DMS153 treated with DMSO at 0.1 percent for 48 hours (cell line): Measurements from ENCODE around the gene PHACTR1.
"Not testable (repeated sequence)": the region's sequence is repeated elsewhere in the genome, so short reads cannot be mapped to it uniquely, and the experiment has no call there.

Source experiments
- DNase-seq: peaks from one replicate; lab custom pipeline; 2025; ENCODE audit not compliant: unreplicated experiment; lab: John Stamatoyannopoulos, UW

The PHACTR1 gene

GRCh38 chr6:13097454-13097853, 380.9 kb downstream of the PHACTR1 start:
- DNase-seq = no peak

- no peak for DNase-seq
Observed at GRCh38 chr6:13098006-13098405, 381.4 kb downstream of the PHACTR1 start.

DNA sequence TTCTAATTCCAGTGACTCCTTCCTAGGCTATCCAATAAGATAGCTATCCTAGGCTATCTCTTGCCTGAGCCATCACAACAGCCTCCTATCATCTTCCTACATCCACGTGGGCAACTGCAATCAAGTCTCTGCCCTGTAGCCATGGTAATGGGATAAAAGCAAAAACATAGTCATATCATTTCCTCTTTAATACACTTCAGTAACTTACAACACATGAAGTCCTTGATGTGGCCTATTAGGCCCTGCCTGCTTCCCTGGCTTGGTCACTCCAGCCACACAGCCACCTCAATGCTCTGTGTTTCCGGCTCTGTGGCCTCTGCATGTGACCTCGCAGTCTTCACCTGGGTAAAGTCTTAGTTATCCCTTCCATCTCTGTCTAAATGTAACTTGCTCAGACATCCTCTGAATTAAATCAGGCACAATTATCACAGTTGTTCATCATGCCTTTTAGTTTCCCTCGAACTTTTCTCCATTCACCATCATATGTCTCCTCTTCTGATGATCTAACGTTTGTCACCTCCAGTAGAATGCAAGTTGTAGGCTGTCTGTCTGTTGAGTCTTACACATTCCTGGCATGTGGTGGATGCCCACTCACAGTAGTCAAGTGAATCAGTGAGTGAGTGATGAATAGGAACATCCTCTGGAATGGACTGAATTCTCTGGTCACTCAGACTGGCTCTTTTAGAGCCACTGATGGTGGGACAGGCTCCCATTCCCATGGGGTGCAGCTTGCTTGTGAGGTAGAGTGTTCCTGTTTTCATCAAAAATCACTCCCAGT, 382.4 kb downstream of the PHACTR1 start:
- DNase-seq = no peak

- no peak for DNase-seq
Observed at GRCh38 chr6:13099771-13100170, 383.2 kb downstream of the PHACTR1 start.

GRCh38 chr6:13101409-13101808, 384.8 kb downstream of the PHACTR1 start:
- no peak for DNase-seq

DNA sequence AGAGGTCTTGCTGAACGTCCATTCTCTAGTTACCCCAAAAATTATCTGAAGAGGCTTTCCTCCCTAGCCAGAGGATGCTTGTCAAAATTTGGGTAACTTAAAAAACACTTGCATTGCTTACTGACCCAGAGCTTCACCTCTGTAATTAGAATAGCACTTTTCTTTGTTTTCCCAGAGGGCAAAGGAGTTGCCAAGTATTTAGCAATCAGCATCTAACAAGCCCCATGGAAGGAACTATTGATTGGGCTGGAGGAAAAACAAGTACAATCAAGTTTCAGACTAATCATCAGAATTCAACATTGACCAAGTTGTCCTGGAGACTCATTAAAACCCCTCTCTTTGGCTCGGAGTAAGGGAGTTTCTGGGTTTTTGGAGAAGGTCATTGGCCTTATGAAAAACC, 385.4 kb downstream of the PHACTR1 start:
- DNase-seq = no peak

- DNase-seq = no peak
Observed at GRCh38 chr6:13103169-13103568, 386.6 kb downstream of the PHACTR1 start.

GRCh38 chr6:13105139-13105538, 388.6 kb downstream of the PHACTR1 start:
- no peak for DNase-seq

GRCh38 chr6:13112921-13113320, 396.4 kb downstream of the PHACTR1 start:
- no peak for DNase-seq

DNA sequence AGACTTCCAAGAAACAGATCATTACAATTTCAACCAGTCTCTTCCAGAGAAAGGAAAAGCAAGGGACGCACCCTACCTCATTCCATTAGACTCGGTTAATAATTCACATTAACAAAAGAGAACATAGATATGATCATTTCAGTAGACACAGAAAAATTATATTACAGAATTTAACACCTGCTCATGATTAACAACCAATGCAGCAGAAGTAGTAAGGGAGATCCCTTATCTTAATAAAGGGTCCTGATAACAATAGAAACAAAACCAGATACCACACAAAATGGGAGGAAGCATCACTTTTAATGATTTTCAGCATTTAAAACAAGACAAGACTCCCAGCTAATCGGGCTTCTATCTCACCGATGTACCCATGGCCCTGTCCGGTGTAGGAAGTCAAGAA, 396.8 kb downstream of the PHACTR1 start:
- DNase-seq = no peak

GRCh38 chr6:13113981-13114593, 397.5 kb downstream of the PHACTR1 start:
- no peak for DNase-seq

DNA sequence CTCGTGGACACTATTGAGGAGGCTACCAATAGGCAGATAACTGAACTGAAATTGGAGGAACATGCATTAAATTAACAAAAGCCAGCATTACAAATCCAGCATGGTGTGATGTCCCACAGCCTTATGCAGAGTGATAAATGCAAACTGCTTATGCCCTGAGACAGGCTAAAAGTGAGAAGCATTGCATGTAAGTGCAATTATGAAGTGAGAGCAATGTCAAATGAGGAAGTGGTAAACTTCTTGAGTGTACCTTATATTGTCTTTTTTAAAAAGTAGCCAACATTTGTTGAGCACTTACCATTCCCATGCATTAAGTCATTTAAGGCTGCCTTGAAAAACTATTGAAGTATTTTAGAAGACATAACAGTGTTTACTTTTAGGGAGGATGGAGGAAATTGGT, 399.6 kb downstream of the PHACTR1 start:
- DNase-seq = no peak

- no peak for DNase-seq
Observed at GRCh38 chr6:13117570-13117969, 401.0 kb downstream of the PHACTR1 start.

DNA sequence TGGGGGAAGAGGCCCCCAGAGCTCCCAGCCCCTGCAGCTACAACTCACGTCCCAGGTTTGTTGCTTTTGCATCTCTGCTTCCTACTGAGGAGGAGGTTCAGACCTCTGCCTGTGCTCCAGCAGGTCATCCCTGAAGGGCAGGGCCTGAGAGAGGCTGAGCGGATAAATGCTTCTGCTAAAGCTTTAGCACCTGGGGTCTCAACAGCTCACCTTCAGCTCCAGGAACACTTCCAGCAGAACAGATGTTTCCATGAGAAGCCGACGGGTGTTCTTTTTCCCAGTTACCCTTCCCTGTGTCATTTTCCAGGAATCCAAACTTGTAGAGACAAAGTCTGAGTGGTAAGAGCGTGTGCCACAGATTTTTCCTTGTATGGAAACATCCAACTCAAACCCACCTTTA, 403.0 kb downstream of the PHACTR1 start:
- no peak for DNase-seq

DNA sequence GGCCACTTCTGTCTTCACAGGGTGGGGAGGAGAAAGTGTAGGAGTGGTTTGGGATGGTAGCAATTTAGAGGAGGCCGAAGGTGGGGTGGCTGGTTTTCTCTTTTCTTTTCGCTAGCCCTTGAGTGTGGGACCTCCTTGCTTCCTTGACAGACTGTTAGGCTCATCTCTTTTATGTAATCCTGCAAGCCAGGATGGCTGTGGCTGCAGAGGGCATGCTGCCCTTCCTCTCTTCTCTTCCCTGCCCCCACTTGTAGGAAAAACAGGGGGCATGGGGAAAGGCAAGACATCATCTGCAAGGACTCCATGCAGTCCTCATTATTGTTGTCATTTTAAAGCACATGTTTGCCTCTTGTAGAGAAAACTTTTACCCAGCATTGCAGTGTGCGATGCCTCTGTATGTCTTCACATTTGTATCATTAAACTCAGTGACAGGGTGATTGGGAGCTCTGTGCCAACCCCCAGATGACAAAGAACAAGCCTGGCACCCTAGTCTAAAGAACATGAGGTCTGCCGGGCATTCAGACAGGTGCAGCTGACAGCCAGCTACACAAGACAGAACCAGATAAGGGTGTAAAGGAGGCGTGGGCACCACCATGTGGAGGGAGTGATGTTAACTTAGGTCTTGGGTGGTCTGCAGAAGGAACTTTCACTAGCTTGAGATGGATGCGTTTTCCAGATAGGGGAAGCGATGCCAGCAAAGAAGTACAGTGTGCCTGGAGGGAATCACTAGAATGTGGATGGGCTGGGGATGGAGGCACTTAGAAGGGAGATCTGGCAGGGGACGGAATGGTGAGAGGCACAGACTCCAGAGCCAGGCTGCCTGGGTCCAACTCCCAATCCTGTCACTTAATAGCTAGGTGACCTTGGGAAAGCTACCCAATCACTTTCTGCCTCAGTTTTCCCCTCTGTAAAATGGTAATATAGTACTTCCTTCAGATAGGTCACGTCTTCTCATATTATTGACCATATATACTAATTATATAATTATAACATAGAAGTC, 404.2 kb downstream of the PHACTR1 start:
- DNase-seq = no peak

DNA sequence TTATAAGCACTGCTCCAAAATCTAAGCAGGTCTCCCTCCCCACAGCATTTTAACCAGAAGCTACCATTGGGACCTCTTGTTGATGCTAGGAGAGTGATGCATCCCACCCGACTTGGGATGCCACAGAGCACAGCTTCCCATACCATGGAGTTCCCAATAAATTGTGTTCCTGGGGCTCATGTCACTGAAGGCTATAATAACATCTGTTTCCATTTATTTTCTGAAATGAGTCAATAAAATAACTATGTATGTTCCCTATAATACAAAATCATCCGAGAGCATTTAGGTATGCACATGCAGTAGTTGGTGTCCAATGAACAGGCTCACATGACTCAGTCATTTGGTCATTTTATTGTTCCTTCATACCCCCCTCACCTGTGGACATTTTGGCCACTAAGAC, 407.6 kb downstream of the PHACTR1 start:
- DNase-seq = no peak

DNA sequence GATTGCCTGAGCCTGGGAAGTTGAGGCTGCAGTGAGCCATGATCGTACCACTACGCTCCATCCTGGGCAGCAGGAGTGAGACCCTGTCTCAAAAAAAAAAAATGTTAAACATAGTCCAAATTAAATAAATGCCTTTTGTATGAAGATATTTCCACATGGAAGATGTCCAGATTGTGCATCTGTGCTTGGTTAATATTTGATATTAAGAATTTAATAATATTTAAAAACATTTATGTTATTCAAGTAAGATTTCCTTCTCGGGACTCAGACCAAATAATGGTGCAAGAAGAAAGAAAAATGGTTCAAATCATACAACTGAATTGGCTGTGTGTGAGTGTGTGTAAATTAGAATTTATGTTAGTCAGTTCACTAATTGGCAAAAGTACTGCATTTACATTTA, 409.3 kb downstream of the PHACTR1 start:
- DNase-seq = no peak

GRCh38 chr6:13131935-13132661, 415.5 kb downstream of the PHACTR1 start:
- DNase-seq = no peak

DNA sequence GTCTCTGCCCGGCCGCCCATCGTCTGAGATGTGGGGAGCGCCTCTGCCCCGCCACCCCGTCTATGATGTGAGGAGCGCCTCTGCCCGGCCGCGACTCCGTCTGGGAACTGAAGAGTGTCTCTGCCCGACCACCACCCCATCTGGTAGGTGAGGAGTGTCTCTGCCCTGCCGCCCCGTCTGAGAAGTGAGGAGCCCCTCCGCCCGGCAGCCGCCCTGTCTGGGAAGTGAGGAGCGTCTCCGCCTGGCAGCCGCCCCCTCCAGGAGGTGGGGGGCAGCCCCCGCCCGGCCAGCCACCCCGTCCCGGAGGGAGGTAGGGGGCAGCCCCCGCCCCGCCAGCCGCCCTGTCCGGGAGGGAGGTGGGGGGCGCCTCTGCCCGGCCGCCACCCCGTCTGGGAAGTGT, 417.3 kb downstream of the PHACTR1 start:
- DNase-seq = not testable (repeated sequence)

DNA sequence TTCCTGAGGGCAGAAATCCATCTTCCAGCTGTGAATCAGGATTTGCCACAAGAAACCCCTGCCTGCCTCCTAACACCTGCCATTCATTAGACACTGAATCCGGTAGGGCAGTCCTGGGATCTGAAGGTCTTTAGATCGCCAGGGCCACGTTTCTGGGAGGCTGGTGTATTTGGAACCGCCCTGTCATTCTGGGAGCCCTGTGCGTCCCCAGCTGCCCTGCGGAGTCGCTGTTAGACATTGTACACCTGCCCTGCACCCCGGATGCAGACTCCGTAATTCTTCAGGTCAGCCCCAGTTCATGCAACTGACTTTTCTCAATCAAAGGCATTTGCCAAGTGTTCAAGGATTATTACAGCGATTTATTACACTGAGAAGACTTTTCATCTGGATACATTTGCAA, 418.6 kb downstream of the PHACTR1 start:
- no peak for DNase-seq

GRCh38 chr6:13139119-13139518, 422.6 kb downstream of the PHACTR1 start:
- no peak for DNase-seq
